H1 (cell line): ENCODE results near the gene BLNK. TPM values are rescaled to one million over a fixed set of nuclear protein-coding genes. Genes with fewer than 3 reads are reported as not detected.

Experiments
- ATF3 ChIP-seq: IDR thresholded peaks from 2 replicates; pipeline ENCODE4 v1.6.1; 2011; ENCODE audit warnings: low read depth, mild to moderate bottlenecking, low read length; ENCODE audit not compliant: insufficient read depth
- CEBPB ChIP-seq: IDR thresholded peaks from 2 replicates; pipeline ENCODE4 v1.6.1; 2012; ENCODE audit warnings: low read depth, low read length
- CTCF ChIP-seq, 3 experiments: IDR thresholded peaks; 1 replicate in 2 of 3; 2 replicates in 1 of 3; pipeline versions ENCODE4 v1.5.1 to v1.6.1; 2011; ENCODE audit warnings: low read length in 3 of 3, mild to moderate bottlenecking in 3 of 3, inconsistent platforms in 2 of 3, low read depth in 1 of 3, moderate library complexity in 1 of 3; ENCODE audit not compliant: insufficient read depth in 1 of 3; ENCODE audit errors: control extremely low read depth in 1 of 3
- JUN ChIP-seq: IDR thresholded peaks from 2 replicates; pipeline ENCODE4 v1.6.1; 2011; ENCODE audit warnings: low read depth, mild to moderate bottlenecking, improper control_type of control experiment, low read length
- TCF12 ChIP-seq: IDR thresholded peaks from 2 replicates; pipeline ENCODE4 v1.6.1; 2011; ENCODE audit warnings: low read depth, mild to moderate bottlenecking, low read length
- polyA plus RNA-seq, 7 experiments: library from polyadenylated mRNA; depleted of rRNA in 3 of 7; stranded (reverse) in 5 of 7; unstranded in 2 of 7; fragments of >200 nt in 5 of 7; fragments of 200-250 nt in 2 of 7; gene quantifications; 1 replicate in 5 of 7; 2 replicates in 1 of 7; 4 replicates in 1 of 7; pipeline versions ENCODE4 v1.2.1 to v1.2.3, GENCODE V29; 2011 to 2013; ENCODE audit warnings: missing spikeins in 2 of 7, mixed read lengths in 2 of 7
- total RNA-seq: library from RNA; stranded (reverse); fragmentation: NEBNext Ultra II Directional; extraction: Animal tissue kit (Norgen Biotek cat#: 25700); gene quantifications from 2 replicates; pipeline ENCODE4 v1.2.1, GENCODE V29; 2021

BLNK gene
- total and polyA plus RNA-seq, 2 of the 8 experiments (the other 6 are each of a cell fraction or from before 2014, with no cell fraction given): not detected

- no peak for TF ChIP-seq TCF12
- no peak for TF ChIP-seq CEBPB
- TF ChIP-seq JUN: no peak
- TF ChIP-seq ATF3: no peak
- no peak for TF ChIP-seq CTCF (IDR thresholded peaks at IDR 0.05; ENCODE audit: control extremely low read depth in 1 of 3, insufficient read depth in 1 of 3, low read depth in 1 of 3, low read length in 3 of 3)
- TF ChIP-seq, all 59 proteins: peak for 3
These were observed 45.9 kb upstream of the BLNK start (continued) for GRCh38 chr10:96317067-96317833.
